ENCODE measurements around the gene PDCD11.
"Not testable (repeated sequence)": the region's sequence is repeated elsewhere in the genome, so short reads cannot be mapped to it uniquely, and the experiment has no call there.

DNA sequence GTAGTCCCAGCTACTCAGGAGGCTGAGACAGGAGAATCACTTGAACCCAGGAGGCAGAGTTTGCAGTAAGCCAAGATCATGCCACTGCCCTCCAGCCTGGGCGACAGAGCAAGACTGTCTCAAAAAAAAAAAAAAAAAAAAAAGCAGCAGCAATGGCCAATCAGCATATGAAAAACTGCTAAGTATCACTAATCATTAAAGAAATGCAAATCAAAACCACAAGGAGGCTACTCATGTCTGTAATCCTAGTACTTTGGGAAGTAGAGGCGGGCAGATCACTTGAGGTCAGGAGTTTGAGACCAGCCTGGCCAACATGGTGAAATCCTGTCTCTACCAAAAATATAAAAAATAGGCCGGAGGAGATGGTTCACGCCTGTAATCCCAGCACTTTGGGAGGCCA is 41.9 kb upstream of the PDCD11 start:
- TF ChIP-seq, protein P1, sequence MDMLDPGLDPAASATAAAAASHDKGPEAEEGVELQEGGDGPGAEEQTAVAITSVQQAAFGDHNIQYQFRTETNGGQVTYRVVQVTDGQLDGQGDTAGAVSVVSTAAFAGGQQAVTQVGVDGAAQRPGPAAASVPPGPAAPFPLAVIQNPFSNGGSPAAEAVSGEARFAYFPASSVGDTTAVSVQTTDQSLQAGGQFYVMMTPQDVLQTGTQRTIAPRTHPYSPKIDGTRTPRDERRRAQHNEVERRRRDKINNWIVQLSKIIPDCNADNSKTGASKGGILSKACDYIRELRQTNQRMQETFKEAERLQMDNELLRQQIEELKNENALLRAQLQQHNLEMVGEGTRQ (IDR thresholded peaks at IDR 0.05) = not testable (repeated sequence)
- TF ChIP-seq, protein P2, sequence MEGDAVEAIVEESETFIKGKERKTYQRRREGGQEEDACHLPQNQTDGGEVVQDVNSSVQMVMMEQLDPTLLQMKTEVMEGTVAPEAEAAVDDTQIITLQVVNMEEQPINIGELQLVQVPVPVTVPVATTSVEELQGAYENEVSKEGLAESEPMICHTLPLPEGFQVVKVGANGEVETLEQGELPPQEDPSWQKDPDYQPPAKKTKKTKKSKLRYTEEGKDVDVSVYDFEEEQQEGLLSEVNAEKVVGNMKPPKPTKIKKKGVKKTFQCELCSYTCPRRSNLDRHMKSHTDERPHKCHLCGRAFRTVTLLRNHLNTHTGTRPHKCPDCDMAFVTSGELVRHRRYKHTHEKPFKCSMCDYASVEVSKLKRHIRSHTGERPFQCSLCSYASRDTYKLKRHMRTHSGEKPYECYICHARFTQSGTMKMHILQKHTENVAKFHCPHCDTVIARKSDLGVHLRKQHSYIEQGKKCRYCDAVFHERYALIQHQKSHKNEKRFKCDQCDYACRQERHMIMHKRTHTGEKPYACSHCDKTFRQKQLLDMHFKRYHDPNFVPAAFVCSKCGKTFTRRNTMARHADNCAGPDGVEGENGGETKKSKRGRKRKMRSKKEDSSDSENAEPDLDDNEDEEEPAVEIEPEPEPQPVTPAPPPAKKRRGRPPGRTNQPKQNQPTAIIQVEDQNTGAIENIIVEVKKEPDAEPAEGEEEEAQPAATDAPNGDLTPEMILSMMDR (IDR thresholded peaks at IDR 0.05) = not testable (repeated sequence)
- not testable (repeated sequence) for TF ChIP-seq KDM1A (IDR thresholded peaks at IDR 0.05; ENCODE audit: low read depth); RAD21 (conservative IDR thresholded peaks at IDR 0.05 in 1 of 2, IDR thresholded peaks at IDR 0.05 in 1 of 2); CEBPB (IDR thresholded peaks at IDR 0.05)
- TF ChIP-seq, protein P3, sequence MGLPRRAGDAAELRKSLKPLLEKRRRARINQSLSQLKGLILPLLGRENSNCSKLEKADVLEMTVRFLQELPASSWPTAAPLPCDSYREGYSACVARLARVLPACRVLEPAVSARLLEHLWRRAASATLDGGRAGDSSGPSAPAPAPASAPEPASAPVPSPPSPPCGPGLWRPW (IDR thresholded peaks at IDR 0.05) = not testable (repeated sequence)
